ENCODE data around the gene TMEM132A. TPM values are rescaled to one million over a fixed set of nuclear protein-coding genes. Genes with fewer than 3 reads are reported as not detected.

The TMEM132A gene
- total and polyA plus RNA-seq, 9 of the 15 experiments (the other 6 are each of a cell fraction or from before 2014, with no cell fraction given) = 0.04 to 1.1 (median 0.18) TPM; not detected in 4

DNA sequence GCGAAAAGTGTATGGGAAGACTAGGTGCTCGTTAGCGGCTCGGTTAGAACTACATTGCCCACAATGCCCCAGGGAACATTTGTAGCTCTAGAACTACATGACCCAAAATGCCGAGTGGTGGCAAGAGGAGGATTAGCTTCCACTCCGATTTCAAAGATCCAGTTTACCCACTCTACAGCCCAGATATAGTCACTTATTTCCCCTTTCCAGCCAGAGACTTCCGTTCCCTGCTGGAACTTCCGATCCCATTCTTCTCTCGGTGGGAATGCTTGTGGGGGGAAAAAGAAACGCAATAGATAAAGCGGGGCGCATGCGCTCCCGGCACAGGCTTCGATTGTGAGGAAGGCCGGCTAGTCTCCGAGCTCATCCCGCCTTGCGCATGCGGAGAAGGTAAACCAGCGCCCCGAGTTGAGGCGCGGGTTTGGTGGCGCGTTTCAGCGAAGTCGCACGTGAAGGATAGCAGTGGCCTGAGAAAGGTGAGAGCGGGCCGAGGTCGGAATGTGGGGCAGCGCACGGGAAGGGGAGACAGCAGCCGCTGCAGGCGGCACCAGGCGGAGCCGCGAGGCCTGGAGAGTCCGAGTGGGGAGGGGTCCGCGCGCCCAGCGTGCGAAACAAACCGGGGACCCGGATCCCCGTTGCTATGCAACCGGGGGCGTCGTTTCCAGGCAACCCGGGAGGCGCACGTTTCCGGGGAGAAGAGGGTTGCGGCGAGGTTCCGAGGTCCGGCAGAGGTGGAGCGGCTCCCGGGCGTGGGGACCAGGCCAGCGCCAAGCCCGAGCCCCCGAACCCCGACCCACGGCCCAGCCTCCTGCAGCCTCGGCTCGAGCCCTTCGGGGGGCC lies 10.2 kb upstream of the TMEM132A start, which contains the start of gene TMEM109 (continued):
- TF ChIP-seq, protein P1, sequence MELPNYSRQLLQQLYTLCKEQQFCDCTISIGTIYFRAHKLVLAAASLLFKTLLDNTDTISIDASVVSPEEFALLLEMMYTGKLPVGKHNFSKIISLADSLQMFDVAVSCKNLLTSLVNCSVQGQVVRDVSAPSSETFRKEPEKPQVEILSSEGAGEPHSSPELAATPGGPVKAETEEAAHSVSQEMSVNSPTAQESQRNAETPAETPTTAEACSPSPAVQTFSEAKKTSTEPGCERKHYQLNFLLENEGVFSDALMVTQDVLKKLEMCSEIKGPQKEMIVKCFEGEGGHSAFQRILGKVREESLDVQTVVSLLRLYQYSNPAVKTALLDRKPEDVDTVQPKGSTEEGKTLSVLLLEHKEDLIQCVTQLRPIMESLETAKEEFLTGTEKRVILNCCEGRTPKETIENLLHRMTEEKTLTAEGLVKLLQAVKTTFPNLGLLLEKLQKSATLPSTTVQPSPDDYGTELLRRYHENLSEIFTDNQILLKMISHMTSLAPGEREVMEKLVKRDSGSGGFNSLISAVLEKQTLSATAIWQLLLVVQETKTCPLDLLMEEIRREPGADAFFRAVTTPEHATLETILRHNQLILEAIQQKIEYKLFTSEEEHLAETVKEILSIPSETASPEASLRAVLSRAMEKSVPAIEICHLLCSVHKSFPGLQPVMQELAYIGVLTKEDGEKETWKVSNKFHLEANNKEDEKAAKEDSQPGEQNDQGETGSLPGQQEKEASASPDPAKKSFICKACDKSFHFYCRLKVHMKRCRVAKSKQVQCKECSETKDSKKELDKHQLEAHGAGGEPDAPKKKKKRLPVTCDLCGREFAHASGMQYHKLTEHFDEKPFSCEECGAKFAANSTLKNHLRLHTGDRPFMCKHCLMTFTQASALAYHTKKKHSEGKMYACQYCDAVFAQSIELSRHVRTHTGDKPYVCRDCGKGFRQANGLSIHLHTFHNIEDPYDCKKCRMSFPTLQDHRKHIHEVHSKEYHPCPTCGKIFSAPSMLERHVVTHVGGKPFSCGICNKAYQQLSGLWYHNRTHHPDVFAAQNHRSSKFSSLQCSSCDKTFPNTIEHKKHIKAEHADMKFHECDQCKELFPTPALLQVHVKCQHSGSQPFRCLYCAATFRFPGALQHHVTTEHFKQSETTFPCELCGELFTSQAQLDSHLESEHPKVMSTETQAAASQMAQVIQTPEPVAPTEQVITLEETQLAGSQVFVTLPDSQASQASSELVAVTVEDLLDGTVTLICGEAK (IDR thresholded peaks at IDR 0.05) = peak; percentile 58; the same call in 1 of the 2 replicates
- TF ChIP-seq, protein P1 (CRISPR knock-in tag; IDR thresholded peaks at IDR 0.05) = no peak
- TF ChIP-seq, protein P2, sequence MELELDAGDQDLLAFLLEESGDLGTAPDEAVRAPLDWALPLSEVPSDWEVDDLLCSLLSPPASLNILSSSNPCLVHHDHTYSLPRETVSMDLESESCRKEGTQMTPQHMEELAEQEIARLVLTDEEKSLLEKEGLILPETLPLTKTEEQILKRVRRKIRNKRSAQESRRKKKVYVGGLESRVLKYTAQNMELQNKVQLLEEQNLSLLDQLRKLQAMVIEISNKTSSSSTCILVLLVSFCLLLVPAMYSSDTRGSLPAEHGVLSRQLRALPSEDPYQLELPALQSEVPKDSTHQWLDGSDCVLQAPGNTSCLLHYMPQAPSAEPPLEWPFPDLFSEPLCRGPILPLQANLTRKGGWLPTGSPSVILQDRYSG (tag; conservative IDR thresholded peaks at IDR 0.05; ENCODE audit: low read depth) = no peak
- TF ChIP-seq NELFE (IDR thresholded peaks at IDR 0.05; ENCODE audit: insufficient read depth, insufficient read length) (no peak), SIX5 (IDR thresholded peaks at IDR 0.05; ENCODE audit: borderline replicate concordance in 1 of 2, insufficient read depth in 1 of 2, low read depth in 1 of 2, low read length in 2 of 2) (peak; percentile 89 to 93), ZNF263 (CRISPR knock-in tag; IDR thresholded peaks at IDR 0.05; ENCODE audit: borderline replicate concordance) (peak; percentile 1; the same call in 1 of the 2 replicates), ZNF253 (CRISPR knock-in tag; conservative IDR thresholded peaks at IDR 0.05) (no peak), GATA2 (CRISPR knock-in tag; IDR thresholded peaks at IDR 0.05) (peak; percentile 45; the same call in 1 of the 2 replicates)
- TF ChIP-seq, protein P3, sequence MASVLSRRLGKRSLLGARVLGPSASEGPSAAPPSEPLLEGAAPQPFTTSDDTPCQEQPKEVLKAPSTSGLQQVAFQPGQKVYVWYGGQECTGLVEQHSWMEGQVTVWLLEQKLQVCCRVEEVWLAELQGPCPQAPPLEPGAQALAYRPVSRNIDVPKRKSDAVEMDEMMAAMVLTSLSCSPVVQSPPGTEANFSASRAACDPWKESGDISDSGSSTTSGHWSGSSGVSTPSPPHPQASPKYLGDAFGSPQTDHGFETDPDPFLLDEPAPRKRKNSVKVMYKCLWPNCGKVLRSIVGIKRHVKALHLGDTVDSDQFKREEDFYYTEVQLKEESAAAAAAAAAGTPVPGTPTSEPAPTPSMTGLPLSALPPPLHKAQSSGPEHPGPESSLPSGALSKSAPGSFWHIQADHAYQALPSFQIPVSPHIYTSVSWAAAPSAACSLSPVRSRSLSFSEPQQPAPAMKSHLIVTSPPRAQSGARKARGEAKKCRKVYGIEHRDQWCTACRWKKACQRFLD (CRISPR knock-in tag; IDR thresholded peaks at IDR 0.05) = peak; percentile 90
- TF ChIP-seq, protein P4, sequence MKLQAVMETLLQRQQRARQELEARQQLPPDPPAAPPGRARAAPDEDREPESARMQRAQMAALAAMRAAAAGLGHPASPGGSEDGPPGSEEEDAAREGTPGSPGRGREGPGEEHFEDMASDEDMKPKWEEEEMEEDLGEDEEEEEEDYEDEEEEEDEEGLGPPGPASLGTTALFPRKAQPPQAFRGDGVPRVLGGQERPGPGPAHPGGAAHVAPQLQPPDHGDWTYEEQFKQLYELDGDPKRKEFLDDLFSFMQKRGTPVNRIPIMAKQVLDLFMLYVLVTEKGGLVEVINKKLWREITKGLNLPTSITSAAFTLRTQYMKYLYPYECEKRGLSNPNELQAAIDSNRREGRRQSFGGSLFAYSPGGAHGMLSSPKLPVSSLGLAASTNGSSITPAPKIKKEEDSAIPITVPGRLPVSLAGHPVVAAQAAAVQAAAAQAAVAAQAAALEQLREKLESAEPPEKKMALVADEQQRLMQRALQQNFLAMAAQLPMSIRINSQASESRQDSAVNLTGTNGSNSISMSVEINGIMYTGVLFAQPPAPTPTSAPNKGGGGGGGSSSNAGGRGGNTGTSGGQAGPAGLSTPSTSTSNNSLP (IDR thresholded peaks at IDR 0.05; ENCODE audit: borderline replicate concordance, low read depth, low read length) = no peak
